ENCODE results near the gene MTERF2.
A peak's percentile ranks its signal among the peaks of the same experiment; 100 is the strongest.
"Not testable (repeated sequence)": the region's sequence is repeated elsewhere in the genome, so short reads cannot be mapped to it uniquely, and the experiment has no call there.

Gene MTERF2

DNA sequence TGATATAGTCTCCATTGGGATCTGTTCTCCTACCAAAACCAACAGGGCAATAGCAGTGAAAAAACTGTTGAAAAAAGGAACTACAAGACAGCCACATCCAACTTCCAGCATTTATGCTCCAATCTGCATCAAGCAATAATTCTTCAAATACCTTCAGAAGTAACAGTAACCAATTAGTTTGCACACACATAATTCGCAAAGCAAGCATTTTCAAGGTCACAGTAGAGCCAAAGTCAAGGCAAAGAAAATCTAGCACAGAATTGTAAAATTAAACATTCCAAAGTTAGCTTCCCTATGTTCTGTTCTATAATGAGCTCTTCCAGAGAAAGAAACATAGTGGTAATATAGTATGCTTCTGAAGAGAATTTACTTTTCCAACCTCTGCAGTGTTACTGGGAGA lies 11.0 kb upstream of the MTERF2 start:
- Histone ChIP-seq H3K27ac (ENCODE audit: extremely low read depth, low read depth, low read length) (no peak overlapping the region), H3K4me3 (ENCODE audit: low read depth, low read length) (no peak overlapping the region), H3K4me1 (ENCODE audit: control insufficient read depth, insufficient read depth, low read length) (no peaks in the 10 kb centered on the region), H3K9me3 (ENCODE audit: control insufficient read depth, insufficient read depth, low read depth, low read length) (no peaks in the 10 kb centered on the region), H3K36me3 (ENCODE audit: control insufficient read depth in 2 of 2, insufficient read depth in 1 of 2, low read length in 2 of 2) (peaks cover 4 to 37% of the 10 kb centered on the region in 2 experiments)
- POLR2A ChIA-PET: interaction anchor here (0.8 kb wide), 1 partner anchor 11 kb away, joined by 3 read pairs; the partner anchor contains the start of gene MTERF2
- TF ChIP-seq, protein P1, sequence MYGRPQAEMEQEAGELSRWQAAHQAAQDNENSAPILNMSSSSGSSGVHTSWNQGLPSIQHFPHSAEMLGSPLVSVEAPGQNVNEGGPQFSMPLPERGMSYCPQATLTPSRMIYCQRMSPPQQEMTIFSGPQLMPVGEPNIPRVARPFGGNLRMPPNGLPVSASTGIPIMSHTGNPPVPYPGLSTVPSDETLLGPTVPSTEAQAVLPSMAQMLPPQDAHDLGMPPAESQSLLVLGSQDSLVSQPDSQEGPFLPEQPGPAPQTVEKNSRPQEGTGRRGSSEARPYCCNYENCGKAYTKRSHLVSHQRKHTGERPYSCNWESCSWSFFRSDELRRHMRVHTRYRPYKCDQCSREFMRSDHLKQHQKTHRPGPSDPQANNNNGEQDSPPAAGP (tag by site-specific recombination; IDR thresholded peaks at IDR 0.05): no peak
- TF ChIP-seq, protein P2, sequence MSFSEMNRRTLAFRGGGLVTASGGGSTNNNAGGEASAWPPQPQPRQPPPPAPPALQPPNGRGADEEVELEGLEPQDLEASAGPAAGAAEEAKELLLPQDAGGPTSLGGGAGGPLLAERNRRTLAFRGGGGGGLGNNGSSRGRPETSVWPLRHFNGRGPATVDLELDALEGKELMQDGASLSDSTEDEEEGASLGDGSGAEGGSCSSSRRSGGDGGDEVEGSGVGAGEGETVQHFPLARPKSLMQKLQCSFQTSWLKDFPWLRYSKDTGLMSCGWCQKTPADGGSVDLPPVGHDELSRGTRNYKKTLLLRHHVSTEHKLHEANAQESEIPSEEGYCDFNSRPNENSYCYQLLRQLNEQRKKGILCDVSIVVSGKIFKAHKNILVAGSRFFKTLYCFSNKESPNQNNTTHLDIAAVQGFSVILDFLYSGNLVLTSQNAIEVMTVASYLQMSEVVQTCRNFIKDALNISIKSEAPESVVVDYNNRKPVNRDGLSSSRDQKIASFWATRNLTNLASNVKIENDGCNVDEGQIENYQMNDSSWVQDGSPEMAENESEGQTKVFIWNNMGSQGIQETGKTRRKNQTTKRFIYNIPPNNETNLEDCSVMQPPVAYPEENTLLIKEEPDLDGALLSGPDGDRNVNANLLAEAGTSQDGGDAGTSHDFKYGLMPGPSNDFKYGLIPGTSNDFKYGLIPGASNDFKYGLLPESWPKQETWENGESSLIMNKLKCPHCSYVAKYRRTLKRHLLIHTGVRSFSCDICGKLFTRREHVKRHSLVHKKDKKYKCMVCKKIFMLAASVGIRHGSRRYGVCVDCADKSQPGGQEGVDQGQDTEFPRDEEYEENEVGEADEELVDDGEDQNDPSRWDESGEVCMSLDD (tag by site-specific recombination; IDR thresholded peaks at IDR 0.05): no peak
- CTCF ChIA-PET: no interaction called here

DNA sequence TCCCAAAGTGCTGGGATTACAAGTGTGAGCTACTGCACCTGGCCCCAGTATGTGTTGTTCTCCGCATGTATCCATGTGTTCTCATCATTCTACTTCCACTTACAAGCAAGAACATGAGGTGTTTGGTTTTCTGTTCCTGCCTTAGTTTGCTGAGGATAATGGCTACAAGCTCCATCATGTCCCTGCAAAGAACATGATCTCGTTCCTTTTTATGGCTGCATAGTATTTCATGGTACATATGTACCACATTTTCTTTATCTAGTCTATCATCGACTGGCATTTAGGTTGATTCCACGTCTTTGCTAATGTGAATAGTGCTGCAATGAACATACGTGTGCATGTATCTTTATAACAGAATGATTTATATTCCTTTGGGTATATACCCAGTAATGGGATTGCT lies 9.2 kb upstream of the MTERF2 start:
- H3K9me3 ChIP-seq (ENCODE audit: control insufficient read depth, insufficient read depth, low read depth, low read length); H3K27ac ChIP-seq (ENCODE audit: extremely low read depth, low read depth, low read length); CTCF ChIA-PET; H3K4me3 ChIP-seq (ENCODE audit: low read depth, low read length); POLR2A ChIA-PET; H3K4me1 ChIP-seq (ENCODE audit: control insufficient read depth, insufficient read depth, low read length): not testable (repeated sequence)
- peaks cover 4 to 30% of the 10 kb centered on the region in 2 experiments for H3K36me3 ChIP-seq (ENCODE audit: control insufficient read depth in 2 of 2, insufficient read depth in 1 of 2, low read length in 2 of 2)
- TF ChIP-seq, protein P3, sequence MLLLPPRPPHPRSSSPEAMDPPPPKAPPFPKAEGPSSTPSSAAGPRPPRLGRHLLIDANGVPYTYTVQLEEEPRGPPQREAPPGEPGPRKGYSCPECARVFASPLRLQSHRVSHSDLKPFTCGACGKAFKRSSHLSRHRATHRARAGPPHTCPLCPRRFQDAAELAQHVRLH (tag by site-specific recombination; IDR thresholded peaks at IDR 0.05): peak; percentile 34; the same call in 1 of the 2 replicates
- TF ChIP-seq ZNF146 (tag by site-specific recombination; IDR thresholded peaks at IDR 0.05): peak; percentile 87

DNA sequence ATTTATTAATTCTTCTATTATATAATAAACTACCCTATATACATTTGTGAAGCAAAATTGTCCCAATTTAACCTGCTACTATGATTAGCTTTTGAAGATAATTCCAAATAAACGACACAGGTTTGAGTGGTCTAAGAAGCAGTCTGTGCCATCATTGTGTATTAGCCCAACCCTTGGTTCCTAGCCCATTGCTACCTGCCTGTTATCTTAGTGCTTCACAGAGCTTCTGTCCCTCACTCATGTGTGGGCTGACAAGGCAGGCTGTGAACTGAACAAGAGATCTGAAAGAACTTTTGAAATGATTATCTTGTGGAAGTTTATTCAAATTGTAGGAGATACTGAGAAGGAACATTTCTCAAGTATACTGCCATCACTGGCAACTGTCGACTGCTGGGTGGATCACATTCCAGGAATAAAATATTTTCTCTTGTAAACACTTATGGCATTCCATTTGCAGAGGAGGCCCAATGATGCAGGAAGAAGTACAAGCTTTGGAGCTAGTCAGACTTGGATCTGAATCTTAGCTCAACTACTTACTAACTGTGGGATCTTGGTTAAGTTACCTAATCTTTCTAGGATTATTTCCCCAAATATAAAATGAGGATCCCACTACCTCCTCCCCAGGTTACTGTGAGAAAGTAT lies 7.8 kb upstream of the MTERF2 start:
- Histone ChIP-seq H3K27ac (ENCODE audit: extremely low read depth, low read depth, low read length) (no peak overlapping the region), H3K4me3 (ENCODE audit: low read depth, low read length) (no peak overlapping the region), H3K9me3 (ENCODE audit: control insufficient read depth, insufficient read depth, low read depth, low read length) (no peaks in the 10 kb centered on the region), H3K4me1 (ENCODE audit: control insufficient read depth, insufficient read depth, low read length) (no peaks in the 10 kb centered on the region), H3K36me3 (ENCODE audit: control insufficient read depth in 2 of 2, insufficient read depth in 1 of 2, low read length in 2 of 2) (peaks cover 4 to 29% of the 10 kb centered on the region in 2 experiments)
- CTCF ChIA-PET: no interaction called here
- POLR2A ChIA-PET: no interaction called here
- TF ChIP-seq ZNF830 (tag by site-specific recombination; IDR thresholded peaks at IDR 0.05; ENCODE audit: low read depth) (no peak), ZFHX2 (tag by site-specific recombination; conservative IDR thresholded peaks at IDR 0.05) (no peak)

DNA sequence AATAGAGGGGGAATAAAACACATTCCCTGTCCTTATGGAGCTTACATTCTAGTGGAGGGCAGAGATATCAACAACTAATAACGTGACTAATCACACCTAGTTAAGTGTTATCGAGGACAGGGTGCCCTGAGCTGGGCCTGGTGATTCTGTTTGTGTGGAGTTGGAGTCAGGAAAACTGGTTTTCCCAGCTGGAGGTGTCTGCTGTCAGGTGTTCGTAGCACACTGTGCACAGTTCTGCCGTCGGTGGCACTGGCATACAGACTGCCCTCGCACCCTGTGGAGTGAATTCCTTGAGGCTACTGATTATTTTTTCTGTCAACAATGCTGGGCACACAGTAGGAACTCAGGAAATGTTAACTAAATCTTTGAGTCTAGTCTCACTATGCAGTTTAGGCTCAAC lies 900 bp upstream of the MTERF2 start:
- peaks cover 11 to 27% of the 10 kb centered on the region in 2 experiments for H3K36me3 ChIP-seq (ENCODE audit: control insufficient read depth in 2 of 2, insufficient read depth in 1 of 2, low read length in 2 of 2)
- peak; percentile 72 for TF ChIP-seq ZIC2 (tag by site-specific recombination; IDR thresholded peaks at IDR 0.05)
- TF ChIP-seq BCL11A (tag by site-specific recombination; IDR thresholded peaks at IDR 0.05; ENCODE audit: low read depth): no peak
- TF ChIP-seq, protein P4, sequence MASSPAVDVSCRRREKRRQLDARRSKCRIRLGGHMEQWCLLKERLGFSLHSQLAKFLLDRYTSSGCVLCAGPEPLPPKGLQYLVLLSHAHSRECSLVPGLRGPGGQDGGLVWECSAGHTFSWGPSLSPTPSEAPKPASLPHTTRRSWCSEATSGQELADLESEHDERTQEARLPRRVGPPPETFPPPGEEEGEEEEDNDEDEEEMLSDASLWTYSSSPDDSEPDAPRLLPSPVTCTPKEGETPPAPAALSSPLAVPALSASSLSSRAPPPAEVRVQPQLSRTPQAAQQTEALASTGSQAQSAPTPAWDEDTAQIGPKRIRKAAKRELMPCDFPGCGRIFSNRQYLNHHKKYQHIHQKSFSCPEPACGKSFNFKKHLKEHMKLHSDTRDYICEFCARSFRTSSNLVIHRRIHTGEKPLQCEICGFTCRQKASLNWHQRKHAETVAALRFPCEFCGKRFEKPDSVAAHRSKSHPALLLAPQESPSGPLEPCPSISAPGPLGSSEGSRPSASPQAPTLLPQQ (tag by site-specific recombination; IDR thresholded peaks at IDR 0.05): no peak
- H3K4me1 ChIP-seq (ENCODE audit: control insufficient read depth, insufficient read depth, low read length): no peaks in the 10 kb centered on the region
- H3K4me3 ChIP-seq (ENCODE audit: low read depth, low read length): no peak overlapping the region
- ChIA-PET POLR2A (interaction anchor here (0.6 to 2.0 kb wide), 4 partner anchors 16 to 46 kb away, joined by 3 to 34 read pairs (median 5); partner anchors contain the start of gene TMEM263), CTCF (interaction anchor here (1.6 kb wide), 1 partner anchor 10 kb away, joined by 5 read pairs; no protein-coding TSS in a partner anchor)
- H3K27ac ChIP-seq (ENCODE audit: extremely low read depth, low read depth, low read length): no peak overlapping the region
- no peaks in the 10 kb centered on the region for H3K9me3 ChIP-seq (ENCODE audit: control insufficient read depth, insufficient read depth, low read depth, low read length)

Measured in HEK293 (cell line).